Ascending aorta (tissue), 2 donors: Measurements from ENCODE around the gene MPC2. TPM values are rescaled to one million over a fixed set of nuclear protein-coding genes. Genes with fewer than 3 reads are reported as not detected.
A peak's percentile ranks its signal among the peaks of the same experiment; 100 is the strongest.

ENCODE experiments used
- DNase-seq, 2 donors: peaks; one replicate each; pipeline ENCODE4 v3.0.0-alpha.2; 2019; ENCODE audit warnings: low spot score in 2 of 2
- H3K27ac ChIP-seq, 2 donors: fragments of 200-600 bp; sonication (generic); one replicate each; pipeline ENCODE4 v1.5.1; 2016 to 2017; ENCODE audit warnings: mild to moderate bottlenecking in 1 of 2
- H3K27me3 ChIP-seq: fragments of 200-600 bp; sonication (generic); one replicate; pipeline ENCODE4 v1.5.1; 2017
- H3K36me3 ChIP-seq, 2 donors: fragments of 200-600 bp; sonication (generic); one replicate each; pipeline ENCODE4 v1.5.1; 2016
- H3K4me1 ChIP-seq, 2 donors: fragments of 200-600 bp; sonication (generic); one replicate each; pipeline ENCODE4 v1.5.1; 2016 to 2017; ENCODE audit warnings: mild to moderate bottlenecking in 1 of 2
- H3K4me3 ChIP-seq, 2 donors: fragments of 200-600 bp; sonication (generic); one replicate each; pipeline ENCODE4 v1.5.1; 2016 to 2017; ENCODE audit warnings: mild to moderate bottlenecking in 1 of 2
- H3K9me3 ChIP-seq, 2 donors: fragments of 200-600 bp; sonication (generic); one replicate each; pipeline ENCODE4 v1.5.1; 2016
- CTCF ChIP-seq, 3 experiments: fragments of 200-600 bp in 2 of 3; fragments of 450-650 bp in 1 of 3; sonication (generic) in 2 of 3; IDR thresholded peaks; one replicate each; pipeline ENCODE4 v1.5.1; 2016 to 2019; ENCODE audit warnings: antibody characterized with exemption in 3 of 3, mild to moderate bottlenecking in 1 of 3, moderate library complexity in 1 of 3
- intact Hi-C: fragments of 100-400 bp; cut with DNase I; formaldehyde crosslinking; loops from one replicate; pipeline ENCODE4 v1.15.1; 2023
- total RNA-seq: library from RNA; depleted of rRNA; stranded (reverse); fragments of >200 nt; gene quantifications from one replicate; pipeline ENCODE4 v1.1.0, GENCODE V29; 2016

MPC2 gene
- total RNA-seq, 1 donor from 2014 or later: 2.9 TPM

GRCh38 chr1:167926486-167926997 is 10.3 kb downstream of the MPC2 start:
- no peaks in the 10 kb centered on the region for H3K9me3 ChIP-seq
- H3K36me3 ChIP-seq: peaks cover 0 to 4% of the 10 kb centered on the region in 2 donors
- H3K4me3 ChIP-seq: no peak overlapping the region
- no peaks in the 10 kb centered on the region for H3K27me3 ChIP-seq
- intact Hi-C loops: no loop called here
- H3K27ac ChIP-seq: no peak overlapping the region
- no peak for TF ChIP-seq CTCF (IDR thresholded peaks at IDR 0.05)
- DNase-seq: no peak
- H3K4me1 ChIP-seq: peaks cover 0 to 14% of the 10 kb centered on the region in 2 donors

GRCh38 chr1:167924543-167925231 is 12.2 kb downstream of the MPC2 start:
- H3K36me3 ChIP-seq: peaks cover 0 to 4% of the 10 kb centered on the region in 2 donors
- no peak overlapping the region for H3K27ac ChIP-seq
- TF ChIP-seq CTCF (IDR thresholded peaks at IDR 0.05): no peak
- no peaks in the 10 kb centered on the region for H3K9me3 ChIP-seq
- H3K4me1 ChIP-seq: peaks cover 0 to 14% of the 10 kb centered on the region in 2 donors
- intact Hi-C loops: no loop called here
- no peak for DNase-seq
- no peak overlapping the region for H3K4me3 ChIP-seq
- no peaks in the 10 kb centered on the region for H3K27me3 ChIP-seq

GRCh38 chr1:167924102-167924501 is 12.8 kb downstream of the MPC2 start:
- H3K4me1 ChIP-seq: peaks cover 0 to 14% of the 10 kb centered on the region in 2 donors
- H3K4me3 ChIP-seq: no peak overlapping the region
- no peaks in the 10 kb centered on the region for H3K9me3 ChIP-seq
- H3K27ac ChIP-seq: no peak overlapping the region
- no peaks in the 10 kb centered on the region for H3K27me3 ChIP-seq
- DNase-seq: no peak
- H3K36me3 ChIP-seq: peaks cover 0 to 4% of the 10 kb centered on the region in 2 donors
- no peak for TF ChIP-seq CTCF (IDR thresholded peaks at IDR 0.05)
- intact Hi-C loops: no loop called here

GRCh38 chr1:167923324-167924056 is 13.4 kb downstream of the MPC2 start:
- Histone ChIP-seq H3K4me1 (peaks cover 0 to 14% of the 10 kb centered on the region in 2 donors), H3K36me3 (peaks cover 0 to 4% of the 10 kb centered on the region in 2 donors), H3K27me3 (no peaks in the 10 kb centered on the region), H3K4me3 (no peak overlapping the region), H3K9me3 (no peaks in the 10 kb centered on the region), H3K27ac (no peak overlapping the region)
- intact Hi-C loops: no loop called here
- no peak for TF ChIP-seq CTCF (IDR thresholded peaks at IDR 0.05)
- DNase-seq: no peak

- H3K27ac ChIP-seq: peak overlapping the region in 1 of 2 donors; percentile 4
- peaks cover 0 to 14% of the 10 kb centered on the region in 2 donors for H3K4me1 ChIP-seq
- H3K36me3 ChIP-seq: peaks cover 0 to 10% of the 10 kb centered on the region in 2 donors
- no peak for TF ChIP-seq CTCF (IDR thresholded peaks at IDR 0.05)
- H3K4me3 ChIP-seq: no peak overlapping the region
- intact Hi-C loops: no loop called here
- DNase-seq: no peak
- no peaks in the 10 kb centered on the region for H3K9me3 ChIP-seq
- no peaks in the 10 kb centered on the region for H3K27me3 ChIP-seq
Measured at GRCh38 chr1:167922611-167923074, 14.2 kb downstream of the MPC2 start.
